NCI-H69 (cell line): ENCODE measurements around the gene PRKAG1.
A peak's percentile ranks its signal among the peaks of the same experiment; 100 is the strongest.

Source experiments
- DNase-seq: peaks from one replicate; lab custom pipeline; 2025; lab: John Stamatoyannopoulos, UW

PRKAG1 gene

GRCh38 chr12:49049566-49050224 lies 31.1 kb upstream of the PRKAG1 start:
- DNase-seq = no peak

- DNase-seq = no peak
Measured at GRCh38 chr12:49048953-49049352, 30.4 kb upstream of the PRKAG1 start.

- no peak for DNase-seq
Measured at GRCh38 chr12:49046129-49046895, 27.7 kb upstream of the PRKAG1 start.

GRCh38 chr12:49044660-49045059 lies 26.1 kb upstream of the PRKAG1 start:
- no peak for DNase-seq

GRCh38 chr12:49043856-49044258 lies 25.3 kb upstream of the PRKAG1 start:
- peak; percentile 66 for DNase-seq

- DNase-seq = no peak
Measured at GRCh38 chr12:49043241-49043640, 24.7 kb upstream of the PRKAG1 start.

GRCh38 chr12:49041881-49042484 lies 23.4 kb upstream of the PRKAG1 start:
- DNase-seq = no peak

GRCh38 chr12:49041036-49041880 lies 22.7 kb upstream of the PRKAG1 start:
- no peak for DNase-seq

GRCh38 chr12:49040364-49040855 lies 21.8 kb upstream of the PRKAG1 start:
- no peak for DNase-seq

- DNase-seq = no peak
Measured at GRCh38 chr12:49039421-49040363, 21.1 kb upstream of the PRKAG1 start.

GRCh38 chr12:49038291-49038955 lies 19.8 kb upstream of the PRKAG1 start:
- DNase-seq = no peak

GRCh38 chr12:49037947-49038237 lies 19.3 kb upstream of the PRKAG1 start:
- DNase-seq = no peak

GRCh38 chr12:49037111-49037946 lies 18.8 kb upstream of the PRKAG1 start:
- no peak for DNase-seq

- DNase-seq = no peak
Measured at GRCh38 chr12:49036029-49036428, 17.5 kb upstream of the PRKAG1 start.

- no peak for DNase-seq
Measured at GRCh38 chr12:49034286-49034622, 15.7 kb upstream of the PRKAG1 start.

GRCh38 chr12:49033611-49034285 lies 15.2 kb upstream of the PRKAG1 start:
- no peak for DNase-seq

- no peak for DNase-seq
Measured at GRCh38 chr12:49032679-49033447, 14.3 kb upstream of the PRKAG1 start.

GRCh38 chr12:49032276-49032675 lies 13.7 kb upstream of the PRKAG1 start:
- DNase-seq = no peak
